Measurements from ENCODE around the gene WASF3.

WASF3 gene

GRCh38 chr13:26518451-26518959 is 39.0 kb upstream of the WASF3 start:
- Histone ChIP-seq H3K79me2 (ENCODE audit: insufficient read depth, low read length) (no peaks in the 10 kb centered on the region), H3K4me2 (ENCODE audit: low read length) (no peak overlapping the region), H3K36me3 (ENCODE audit: insufficient read depth, low read length) (no peaks in the 10 kb centered on the region), H3K9ac (ENCODE audit: low read length) (no peak overlapping the region), H3F3A (ENCODE audit: insufficient read depth, low read length) (no peaks in the 10 kb centered on the region), H3K9me2 (ENCODE audit: low read depth, low read length) (no peaks in the 10 kb centered on the region), H3K4me1 (ENCODE audit: insufficient read depth, low read length, severe bottlenecking) (no peaks in the 10 kb centered on the region), H2AFZ (ENCODE audit: low read length) (no peak overlapping the region), H4K20me1 (ENCODE audit: insufficient read depth, low read length) (no peaks in the 10 kb centered on the region), H3K9me3 (ENCODE audit: low read length) (no peaks in the 10 kb centered on the region), H3K27me3 (ENCODE audit: insufficient read depth, low read length) (no peaks in the 10 kb centered on the region), H3K4me3 (ENCODE audit: low read depth, low read length, poor library complexity, severe bottlenecking) (no peak overlapping the region), H3K27ac (ENCODE audit: low read depth, low read length, poor library complexity, severe bottlenecking) (no peak overlapping the region)
- no peak for TF ChIP-seq CTCF (IDR thresholded peaks at IDR 0.05; ENCODE audit: low read length)
- TF ChIP-seq EZH2 (IDR thresholded peaks at IDR 0.05; ENCODE audit: borderline replicate concordance, low read length) = no peak

GRCh38 chr13:26522571-26522970 is 34.9 kb upstream of the WASF3 start:
- H3K27me3 ChIP-seq (ENCODE audit: insufficient read depth, low read length) = no peaks in the 10 kb centered on the region
- H3K9me2 ChIP-seq (ENCODE audit: low read depth, low read length) = no peaks in the 10 kb centered on the region
- no peaks in the 10 kb centered on the region for H3K36me3 ChIP-seq (ENCODE audit: insufficient read depth, low read length)

GRCh38 chr13:26523007-26523406 is 34.5 kb upstream of the WASF3 start:
- Histone ChIP-seq H3K79me2 (ENCODE audit: insufficient read depth, low read length) (no peaks in the 10 kb centered on the region), H4K20me1 (ENCODE audit: insufficient read depth, low read length) (no peaks in the 10 kb centered on the region), H3K9me2 (ENCODE audit: low read depth, low read length) (no peaks in the 10 kb centered on the region), H3K27ac (ENCODE audit: low read depth, low read length, poor library complexity, severe bottlenecking) (no peak overlapping the region), H3K4me3 (ENCODE audit: low read depth, low read length, poor library complexity, severe bottlenecking) (no peak overlapping the region), H3K4me1 (ENCODE audit: insufficient read depth, low read length, severe bottlenecking) (no peaks in the 10 kb centered on the region), H3K9ac (ENCODE audit: low read length) (no peak overlapping the region), H3K9me3 (ENCODE audit: low read length) (no peaks in the 10 kb centered on the region), H3K36me3 (ENCODE audit: insufficient read depth, low read length) (no peaks in the 10 kb centered on the region), H3F3A (ENCODE audit: insufficient read depth, low read length) (no peaks in the 10 kb centered on the region), H3K4me2 (ENCODE audit: low read length) (no peak overlapping the region), H2AFZ (ENCODE audit: low read length) (no peak overlapping the region), H3K27me3 (ENCODE audit: insufficient read depth, low read length) (no peaks in the 10 kb centered on the region)
- TF ChIP-seq EZH2 (IDR thresholded peaks at IDR 0.05; ENCODE audit: borderline replicate concordance, low read length) (no peak), CTCF (IDR thresholded peaks at IDR 0.05; ENCODE audit: low read length) (no peak)

More at GRCh38 chr13:26522571-26522970, 34.9 kb upstream of the WASF3 start:
- Histone ChIP-seq H3K4me3 (ENCODE audit: low read depth, low read length, poor library complexity, severe bottlenecking) (no peak overlapping the region), H3K9me3 (ENCODE audit: low read length) (no peaks in the 10 kb centered on the region), H2AFZ (ENCODE audit: low read length) (no peak overlapping the region), H3K4me2 (ENCODE audit: low read length) (no peak overlapping the region), H3K79me2 (ENCODE audit: insufficient read depth, low read length) (no peaks in the 10 kb centered on the region), H3K9ac (ENCODE audit: low read length) (no peak overlapping the region), H4K20me1 (ENCODE audit: insufficient read depth, low read length) (no peaks in the 10 kb centered on the region), H3F3A (ENCODE audit: insufficient read depth, low read length) (no peaks in the 10 kb centered on the region), H3K4me1 (ENCODE audit: insufficient read depth, low read length, severe bottlenecking) (no peaks in the 10 kb centered on the region), H3K27ac (ENCODE audit: low read depth, low read length, poor library complexity, severe bottlenecking) (no peak overlapping the region)
- no peak for TF ChIP-seq EZH2 (IDR thresholded peaks at IDR 0.05; ENCODE audit: borderline replicate concordance, low read length)
- no peak for TF ChIP-seq CTCF (IDR thresholded peaks at IDR 0.05; ENCODE audit: low read length)
